H9 (cell line): ENCODE measurements around the gene ART3. TPM values are rescaled to one million over a fixed set of nuclear protein-coding genes. Genes with fewer than 3 reads are reported as not detected.

Experiments used
- DNase-seq: peaks from one replicate; pipeline ENCODE4 v3.0.0-alpha.2; 2017
- H2AFZ ChIP-seq: one replicate; pipeline ENCODE4 v1.6.1; 2013; ENCODE audit warnings: mild to moderate bottlenecking, low read length, control low read depth, moderate library complexity
- H2AK5ac ChIP-seq: 2 replicates; pipeline ENCODE4 v1.6.1; 2013; ENCODE audit warnings: low read length, control low read depth, mixed read lengths; ENCODE audit not compliant: insufficient read length
- H2BK120ac ChIP-seq: one replicate; pipeline ENCODE4 v1.6.1; 2013; ENCODE audit warnings: low read depth, mild to moderate bottlenecking, low read length, control low read depth, inconsistent platforms; ENCODE audit not compliant: poor library complexity, severe bottlenecking
- H2BK12ac ChIP-seq: 2 replicates; pipeline ENCODE4 v1.6.1; 2013; ENCODE audit warnings: low read length, control low read depth, mixed read lengths, low read depth; ENCODE audit not compliant: insufficient read length
- H2BK15ac ChIP-seq: 2 replicates; pipeline ENCODE4 v1.6.1; 2013; ENCODE audit warnings: low read depth, low read length, control low read depth
- H2BK20ac ChIP-seq: one replicate; pipeline ENCODE4 v1.6.1; 2013; ENCODE audit warnings: low read depth, mild to moderate bottlenecking, low read length, control low read depth, inconsistent platforms; ENCODE audit not compliant: poor library complexity, severe bottlenecking
- H2BK5ac ChIP-seq: 2 replicates; pipeline ENCODE4 v1.6.1; 2013; ENCODE audit warnings: low read length, control low read depth, mixed read lengths; ENCODE audit not compliant: insufficient read length
- H3K14ac ChIP-seq: 2 replicates; pipeline ENCODE4 v1.6.1; 2013; ENCODE audit warnings: low read length, control low read depth; ENCODE audit not compliant: insufficient read depth
- H3K18ac ChIP-seq: 2 replicates; pipeline ENCODE4 v1.6.1; 2013; ENCODE audit warnings: low read depth, mild to moderate bottlenecking, mixed read lengths, low read length, control low read depth; ENCODE audit not compliant: insufficient read length
- H3K23ac ChIP-seq: 2 replicates; pipeline ENCODE4 v1.6.1; 2013; ENCODE audit warnings: low read length, control low read depth, mixed read lengths, low read depth; ENCODE audit not compliant: insufficient read length
- H3K23me2 ChIP-seq: 2 replicates; pipeline ENCODE4 v1.6.1; 2013; ENCODE audit warnings: low read depth, mild to moderate bottlenecking, mixed read lengths, low read length, control low read depth; ENCODE audit not compliant: insufficient read length, poor library complexity, severe bottlenecking
- H3K27ac ChIP-seq: 2 replicates; pipeline ENCODE4 v1.5.1; 2013; ENCODE audit warnings: low read length, control low read depth, mixed read lengths, low read depth; ENCODE audit not compliant: insufficient read length
- H3K27me3 ChIP-seq: 2 replicates; pipeline ENCODE4 v1.6.1; 2013; ENCODE audit warnings: low read length, control low read depth, inconsistent platforms; ENCODE audit not compliant: insufficient read depth
- H3K4ac ChIP-seq: 2 replicates; pipeline ENCODE4 v1.6.1; 2013; ENCODE audit warnings: low read depth, mild to moderate bottlenecking, control low read depth, inconsistent platforms, low read length, moderate library complexity
- H3K4me1 ChIP-seq: 2 replicates; pipeline ENCODE4 v1.6.1; 2013; ENCODE audit warnings: low read length, control low read depth, inconsistent platforms; ENCODE audit not compliant: insufficient read depth
- H3K4me2 ChIP-seq: 2 replicates; pipeline ENCODE4 v1.6.1; 2013; ENCODE audit warnings: low read length, control low read depth, mixed read lengths; ENCODE audit not compliant: insufficient read length, insufficient read depth
- H3K56ac ChIP-seq: 2 replicates; pipeline ENCODE4 v1.6.1; 2013; ENCODE audit warnings: low read depth, mild to moderate bottlenecking, mixed read lengths, low read length, control low read depth; ENCODE audit not compliant: insufficient read length
- H3K79me1 ChIP-seq: 2 replicates; pipeline ENCODE4 v1.6.1; 2013; ENCODE audit warnings: low read depth, mild to moderate bottlenecking, moderate library complexity, low read length, control low read depth, inconsistent platforms; ENCODE audit not compliant: insufficient read depth, poor library complexity, severe bottlenecking
- H3K79me2 ChIP-seq: 2 replicates; pipeline ENCODE4 v1.6.1; 2013; ENCODE audit warnings: low read length, control low read depth, inconsistent platforms; ENCODE audit not compliant: insufficient read depth
- H3K9ac ChIP-seq: 2 replicates; pipeline ENCODE4 v1.6.1; 2013; ENCODE audit warnings: low read length, control low read depth, mixed read lengths; ENCODE audit not compliant: insufficient read length; ENCODE audit errors: extremely low read depth
- H3K9me3 ChIP-seq: one replicate; pipeline ENCODE4 v1.6.1; 2013; ENCODE audit warnings: low read depth, low read length, inconsistent platforms; ENCODE audit not compliant: control insufficient read depth
- H3T11ph ChIP-seq: one replicate; pipeline ENCODE4 v1.6.1; 2013; ENCODE audit warnings: mild to moderate bottlenecking, low read length, control low read depth, inconsistent platforms
- H4K20me1 ChIP-seq: one replicate; pipeline ENCODE4 v1.6.1; 2013; ENCODE audit not compliant: control insufficient read depth, insufficient read length, insufficient read depth
- H4K5ac ChIP-seq: 2 replicates; pipeline ENCODE4 v1.6.1; 2013; ENCODE audit warnings: low read depth, mild to moderate bottlenecking, mixed read lengths, low read length, control low read depth; ENCODE audit not compliant: insufficient read length
- H4K8ac ChIP-seq: replicated peaks from 2 replicates; pipeline ENCODE4 v1.6.1; 2013; ENCODE audit warnings: low read length, control low read depth, mixed read lengths, low read depth; ENCODE audit not compliant: insufficient read length
- H4K91ac ChIP-seq: 2 replicates; pipeline ENCODE4 v1.6.1; 2013; ENCODE audit warnings: low read depth, mild to moderate bottlenecking, moderate library complexity, mixed read lengths, low read length, control low read depth; ENCODE audit not compliant: insufficient read length
- H3K27ac Mint-ChIP-seq, 3 experiments: 2 replicates in 2 of 3; 3 replicates in 1 of 3; pipeline ENCODE4 v1.8.0; 2020 to 2021; ENCODE audit warnings: mixed read lengths in 3 of 3, mild to moderate bottlenecking in 1 of 3, moderate library complexity in 1 of 3
- H3K27me3 Mint-ChIP-seq: 2 replicates; pipeline ENCODE4 v1.8.0; 2021; ENCODE audit warnings: low read depth, mild to moderate bottlenecking, moderate library complexity, mixed read lengths
- H3K36me3 Mint-ChIP-seq, 3 experiments: 2 replicates in 2 of 3; 3 replicates in 1 of 3; pipeline ENCODE4 v1.8.0; 2020 to 2021; ENCODE audit warnings: low read depth in 3 of 3, mixed read lengths in 3 of 3; ENCODE audit not compliant: insufficient read depth in 1 of 3
- H3K4me1 Mint-ChIP-seq, 2 experiments: 2 replicates each; pipeline ENCODE4 v1.8.0; 2020; ENCODE audit warnings: mixed read lengths in 2 of 2
- H3K4me3 Mint-ChIP-seq, 2 experiments: 2 replicates in 1 of 2; 3 replicates in 1 of 2; pipeline ENCODE4 v1.8.0; 2020 to 2021; ENCODE audit warnings: mild to moderate bottlenecking in 2 of 2, mixed read lengths in 2 of 2, moderate library complexity in 1 of 2
- H3K9me3 Mint-ChIP-seq, 2 experiments: 2 replicates in 1 of 2; 3 replicates in 1 of 2; pipeline ENCODE4 v1.8.0; 2020; ENCODE audit warnings: mild to moderate bottlenecking in 2 of 2, mixed read lengths in 2 of 2, moderate library complexity in 1 of 2
- CTCF ChIP-seq: fragments of 200-600 bp; sonication (generic); conservative IDR thresholded peaks from 3 replicates; pipeline ENCODE4 v1.8.0; 2021; ENCODE audit warnings: antibody characterized with exemption, mild to moderate bottlenecking
- WGBS: extraction: QIAGEN DNeasy Blood & Tissue Kit; methylation state at CpG from one replicate; pipeline ENCODE4 v1.1.7; 2013; ENCODE audit warnings: missing lambda C conversion rate, low lambda C conversion rate, mixed read lengths; ENCODE audit not compliant: insufficient read length; ENCODE audit errors: extremely low coverage; 5-methylcytosine and 5-hydroxymethylcytosine counted together
- total RNA-seq: library from RNA; stranded (reverse); gene quantifications from 2 replicates; pipeline ENCODE4 v1.2.1, GENCODE V29; 2021

ART3 gene
- total RNA-seq, 1 experiment from 2014 or later, result 0.74 TPM

- Histone ChIP-seq H2BK5ac (no peak overlapping the region), H3K4me1 (no peaks in the 10 kb centered on the region), H3K18ac (no peak overlapping the region), H3T11ph (no peak overlapping the region), H3K79me1 (no peaks in the 10 kb centered on the region), H4K91ac (no peak overlapping the region), H3K79me2 (no peaks in the 10 kb centered on the region), H2BK12ac (no peak overlapping the region), H3K9me3 (no peaks in the 10 kb centered on the region), H2BK15ac (no peak overlapping the region), H3K23me2 (no peaks in the 10 kb centered on the region), H3K14ac (no peak overlapping the region), H3K27me3 (no peaks in the 10 kb centered on the region), H2BK120ac (no peak overlapping the region), H4K5ac (no peak overlapping the region), H4K20me1 (no peaks in the 10 kb centered on the region), H2AK5ac (no peak overlapping the region), H2AFZ (no peak overlapping the region), H4K8ac (no peak overlapping the region), H3K4me2 (no peak overlapping the region), H3K23ac (no peak overlapping the region), H3K27ac (no peak overlapping the region), H3K56ac (no peak overlapping the region), H3K9ac (no peak overlapping the region), H3K4ac (no peak overlapping the region), H2BK20ac (no peak overlapping the region)
- no peaks in the 10 kb centered on the region; a peak in 1 of 5 replicates for H3K9me3 Mint-ChIP-seq
- DNase-seq, result no peak
- H3K36me3 Mint-ChIP-seq, result peaks cover 0 to 6% (median 0%) of the 10 kb centered on the region in 3 experiments; a peak in 1 of 7 replicates
- no peak overlapping the region for H3K4me3 Mint-ChIP-seq
- no CpG with 5 or more reads among the region's 7 CpGs for WGBS
- no peaks in the 10 kb centered on the region; the same call in 1 of the 2 replicates for H3K27me3 Mint-ChIP-seq
- H3K27ac Mint-ChIP-seq, result no peak overlapping the region
- peaks cover 14 to 15% of the 10 kb centered on the region in 2 experiments for H3K4me1 Mint-ChIP-seq
- TF ChIP-seq CTCF, result no peak
These were observed 15.8 kb downstream of the ART3 start for GRCh38 chr4:76090241-76090691.
